GM19099 (cell line): ENCODE data around the gene UBE3B.

ENCODE experiments used
- POLR2A ChIP-seq: IDR thresholded peaks from 3 replicates; pipeline ENCODE4 v1.6.1; 2011; ENCODE audit warnings: low read depth; ENCODE audit not compliant: insufficient read length; ENCODE audit errors: extremely low read depth

Gene UBE3B

GRCh38 chr12:109524466-109525278 is 47.2 kb downstream of the UBE3B start:
- no peak for TF ChIP-seq POLR2A

DNA sequence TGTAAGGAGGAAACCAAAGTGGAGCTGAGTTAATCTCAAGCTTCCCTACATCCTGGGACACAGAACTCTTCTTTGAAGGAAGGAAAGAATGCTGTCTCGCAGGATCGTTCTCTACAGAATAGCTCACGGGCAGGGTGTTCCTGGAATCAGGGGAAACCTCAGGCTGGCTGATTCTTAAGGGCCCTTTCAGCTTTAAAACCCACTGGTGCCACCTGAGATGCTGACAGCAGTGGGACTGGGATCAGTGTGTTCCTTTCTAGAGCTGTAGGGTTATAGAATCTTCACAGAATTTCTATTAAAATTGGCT is 47.8 kb downstream of the UBE3B start:
- TF ChIP-seq POLR2A, result no peak

GRCh38 chr12:109527489-109528123 is 50.2 kb downstream of the UBE3B start:
- no peak for TF ChIP-seq POLR2A

- no peak for TF ChIP-seq POLR2A
Observed at GRCh38 chr12:109529691-109530640, 52.5 kb downstream of the UBE3B start.

- no peak for TF ChIP-seq POLR2A
Observed at GRCh38 chr12:109531411-109531810, 54.0 kb downstream of the UBE3B start.

DNA sequence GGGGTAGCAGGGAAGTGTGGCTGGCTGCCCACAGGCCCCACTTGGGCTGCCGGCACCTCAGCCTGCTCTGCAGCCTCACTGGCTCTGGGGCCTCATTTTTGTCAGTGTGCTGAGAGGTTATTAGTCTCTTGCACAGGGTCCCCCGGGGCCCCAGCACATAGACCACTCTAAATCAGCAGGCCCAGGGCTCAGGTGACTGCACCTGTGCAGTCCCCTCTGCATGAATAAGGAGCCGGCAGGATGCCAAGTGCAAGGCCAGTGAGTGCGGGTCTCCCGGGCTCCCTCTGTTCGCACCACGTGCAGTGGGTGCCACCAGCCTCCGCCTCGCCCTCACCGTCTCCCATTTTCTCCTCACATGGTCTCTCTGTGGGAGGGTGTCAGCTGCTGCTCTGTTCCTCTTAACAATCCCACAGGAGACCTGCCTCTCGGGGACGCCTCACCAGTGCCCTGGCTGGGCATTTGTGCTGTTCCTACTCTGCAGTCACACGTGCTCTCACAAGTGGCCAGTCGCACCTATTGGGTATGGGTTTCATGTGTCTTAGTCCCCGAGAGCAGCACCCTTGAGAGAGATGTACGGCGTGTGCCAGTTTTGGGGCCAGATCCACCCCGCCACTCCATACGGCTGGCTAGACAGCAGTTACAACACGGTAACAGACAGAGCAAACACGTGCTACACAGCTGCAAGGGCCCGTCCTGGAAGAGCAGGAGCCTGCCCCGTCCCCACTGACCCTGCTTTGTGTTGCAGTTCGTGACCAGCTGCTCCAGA is 55.5 kb downstream of the UBE3B start:
- TF ChIP-seq POLR2A, result no peak

- TF ChIP-seq POLR2A, result no peak
Observed at GRCh38 chr12:109533487-109533740, 56.0 kb downstream of the UBE3B start.

GRCh38 chr12:109534456-109534855 is 57.0 kb downstream of the UBE3B start:
- no peak for TF ChIP-seq POLR2A

DNA sequence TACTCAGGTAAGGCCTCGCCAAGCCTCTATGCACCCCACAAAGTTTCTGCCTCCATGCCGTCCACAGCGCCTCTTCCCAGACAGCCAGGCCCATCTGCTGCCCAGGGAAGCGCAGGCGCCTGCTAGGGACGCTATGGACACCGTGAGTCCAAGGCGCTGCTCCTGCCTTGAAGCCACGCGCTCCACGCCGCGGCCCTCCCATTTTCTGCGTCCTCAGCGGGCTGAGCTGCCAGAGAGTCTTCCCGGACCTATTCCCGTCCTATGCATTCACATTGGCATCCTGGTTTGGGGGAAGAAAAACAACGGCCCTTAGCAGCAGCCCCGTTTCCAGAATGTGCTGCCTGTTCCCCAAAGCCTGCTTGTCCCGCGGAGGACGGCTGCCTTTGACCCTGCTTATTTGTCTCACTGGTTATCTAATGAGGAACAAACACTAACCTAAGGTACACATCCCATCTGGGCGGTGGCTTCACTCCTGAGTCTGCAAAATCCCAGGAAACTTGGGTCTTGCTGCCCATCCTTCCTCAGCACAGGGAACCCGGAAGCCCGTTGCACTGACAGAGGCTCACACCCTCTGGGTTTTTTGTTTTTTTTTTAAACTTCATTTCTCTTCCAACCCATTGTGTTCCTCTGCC is 57.9 kb downstream of the UBE3B start:
- no peak for TF ChIP-seq POLR2A

GRCh38 chr12:109535863-109536250 is 58.4 kb downstream of the UBE3B start:
- no peak for TF ChIP-seq POLR2A

- no peak for TF ChIP-seq POLR2A
Observed at GRCh38 chr12:109537136-109537535, 59.7 kb downstream of the UBE3B start.

GRCh38 chr12:109538191-109538863 is 60.9 kb downstream of the UBE3B start:
- TF ChIP-seq POLR2A, result no peak

GRCh38 chr12:109539508-109539907 is 62.1 kb downstream of the UBE3B start:
- TF ChIP-seq POLR2A, result no peak
